ENCODE results near the gene STX18. TPM values are rescaled to one million over a fixed set of nuclear protein-coding genes. Genes with fewer than 3 reads are reported as not detected.

The STX18 gene
- total and polyA plus RNA-seq, 10 of the 15 experiments (the other 5 are each of a cell fraction or from before 2014, with no cell fraction given) = 8.2 to 46.6 (median 31.1) TPM

DNA sequence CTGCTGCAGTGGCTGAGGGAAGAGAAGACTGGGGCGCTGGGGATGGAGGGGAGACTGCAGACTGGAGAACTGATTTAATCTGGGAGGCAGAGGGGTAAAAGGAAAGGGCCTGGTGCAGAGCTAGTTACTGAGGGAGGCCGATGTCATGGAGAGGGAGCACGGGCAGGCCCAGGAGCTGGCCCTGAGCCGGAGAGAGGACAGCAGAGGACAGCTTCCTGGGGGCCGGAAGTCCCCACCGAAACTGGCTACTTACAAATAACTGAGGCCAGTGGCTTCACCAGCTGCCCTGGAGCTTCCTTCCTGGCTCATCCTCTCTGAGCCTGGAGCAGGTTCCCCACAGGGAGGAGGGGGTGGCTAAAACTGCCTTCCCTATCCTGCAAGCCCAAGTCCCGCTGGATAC, 128.0 kb downstream of the STX18 start (continued):
- TF ChIP-seq RCOR1 (conservative IDR thresholded peaks at IDR 0.05; ENCODE audit: low read depth, low read length) (no peak), BRCA1 (IDR thresholded peaks at IDR 0.05; ENCODE audit: low read depth, low read length) (no peak), BCLAF1 (IDR thresholded peaks at IDR 0.05) (no peak), MTA2 (IDR thresholded peaks at IDR 0.05; ENCODE audit: low read depth) (no peak), MYB (IDR thresholded peaks at IDR 0.05; ENCODE audit: borderline replicate concordance, low read depth, low read length) (no peak), NFIC (IDR thresholded peaks at IDR 0.05; ENCODE audit: low read depth, low read length) (no peak), MEF2A (IDR thresholded peaks at IDR 0.05; ENCODE audit: insufficient read depth, low read depth, low read length) (no peak), GATAD2B (conservative IDR thresholded peaks at IDR 0.05; ENCODE audit: low read depth) (no peak)
- TF ChIP-seq, protein P1, sequence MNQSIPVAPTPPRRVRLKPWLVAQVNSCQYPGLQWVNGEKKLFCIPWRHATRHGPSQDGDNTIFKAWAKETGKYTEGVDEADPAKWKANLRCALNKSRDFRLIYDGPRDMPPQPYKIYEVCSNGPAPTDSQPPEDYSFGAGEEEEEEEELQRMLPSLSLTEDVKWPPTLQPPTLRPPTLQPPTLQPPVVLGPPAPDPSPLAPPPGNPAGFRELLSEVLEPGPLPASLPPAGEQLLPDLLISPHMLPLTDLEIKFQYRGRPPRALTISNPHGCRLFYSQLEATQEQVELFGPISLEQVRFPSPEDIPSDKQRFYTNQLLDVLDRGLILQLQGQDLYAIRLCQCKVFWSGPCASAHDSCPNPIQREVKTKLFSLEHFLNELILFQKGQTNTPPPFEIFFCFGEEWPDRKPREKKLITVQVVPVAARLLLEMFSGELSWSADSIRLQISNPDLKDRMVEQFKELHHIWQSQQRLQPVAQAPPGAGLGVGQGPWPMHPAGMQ (IDR thresholded peaks at IDR 0.05; ENCODE audit: borderline replicate concordance) = no peak

- Histone ChIP-seq H4K20me1 (ENCODE audit: control insufficient read depth, insufficient read depth) (no peaks in the 10 kb centered on the region), H3K9ac (ENCODE audit: control insufficient read depth, insufficient read depth, low read length) (no peak overlapping the region), H3K4me2 (ENCODE audit: control insufficient read depth, insufficient read depth) (no peak overlapping the region), H3K9me3 (replicated peaks; ENCODE audit: control insufficient read depth, insufficient read depth, low read length) (no peaks in the 10 kb centered on the region), H3K4me1 (ENCODE audit: control insufficient read depth, insufficient read depth, low read length) (no peaks in the 10 kb centered on the region), H3K36me3 (ENCODE audit: control insufficient read depth in 2 of 2, insufficient read depth in 2 of 2, low read length in 1 of 2) (no peaks in the 10 kb centered on the region; a peak in 1 of 4 replicates), H3K4me3 (no peak overlapping the region), H3K79me2 (ENCODE audit: control insufficient read depth, insufficient read depth, low read length) (no peaks in the 10 kb centered on the region), H3K27ac (ENCODE audit: control insufficient read depth, insufficient read depth) (no peak overlapping the region), H3K27me3 (replicated peaks in 1 of 2; ENCODE audit: control insufficient read depth in 2 of 2, insufficient read depth in 2 of 2, low read length in 1 of 2) (no peaks in the 10 kb centered on the region), H2AFZ (ENCODE audit: control insufficient read depth, low read depth, low read length) (no peak overlapping the region)
- ChIA-PET SMC1A (ENCODE audit: uncharacterized antibody, unreplicated experiment) (no interaction called here), CTCF (no interaction called here), RAD21 (ENCODE audit: unreplicated experiment) (no interaction called here), POLR2A (no interaction called here)
- in situ Hi-C loops (cut with MboI) = no loop called here
- TF ChIP-seq NBN (IDR thresholded peaks at IDR 0.05) (no peak), MXI1 (IDR thresholded peaks at IDR 0.05; ENCODE audit: low read depth, low read length) (no peak), POLR2AphosphoS2 (IDR thresholded peaks at IDR 0.05; ENCODE audit: low read depth, low read length) (no peak), MYC (IDR thresholded peaks at IDR 0.05; ENCODE audit: insufficient read depth, insufficient read length, insufficient replicate concordance, low read length, severe bottlenecking) (no peak), CBX3 (IDR thresholded peaks at IDR 0.05; ENCODE audit: borderline replicate concordance, low read depth) (no peak)
- ATAC-seq = no peak
- FAIRE-seq = no peak
- BruUV-seq (replicated peaks) = no TSS peak
- intact Hi-C loops (cut with micrococcal nuclease; ENCODE audit: unreplicated experiment) = no loop called here
- WGBS (ENCODE audit: insufficient coverage, insufficient replicate concordance, low lambda C conversion rate, missing lambda C conversion rate) = 87% methylated on average over 10 of the region's 10 CpGs
- DNase-seq (ENCODE audit: low read depth, low spot score) = no peak
Observed at GRCh38 chr4:4413373-4413725, 128.5 kb downstream of the STX18 start.
